WERI-Rb-1 (cell line): Measurements from ENCODE around the gene LANCL3.

Source experiments
- DNase-seq: peaks from one replicate; pipeline ENCODE4 v3.0.0-alpha.2; 2020
- H3K27ac ChIP-seq: fragments of 250-450 bp; sonication (Bioruptor Pico); 2 replicates; pipeline ENCODE4 v1.5.1; 2020; ENCODE audit warnings: mild to moderate bottlenecking, moderate library complexity
- H3K27me3 ChIP-seq: fragments of 250-450 bp; sonication (Bioruptor Pico); 2 replicates; pipeline ENCODE4 v1.5.1; 2021; ENCODE audit warnings: mild to moderate bottlenecking, low read depth, moderate library complexity; ENCODE audit not compliant: insufficient read depth, severe bottlenecking
- H3K36me3 ChIP-seq: fragments of 250-450 bp; sonication (Bioruptor Pico); 2 replicates; pipeline ENCODE4 v1.5.1; 2020; ENCODE audit warnings: mild to moderate bottlenecking, moderate library complexity
- H3K4me3 ChIP-seq: 2 replicates; pipeline ENCODE4 v1.5.1; 2011; ENCODE audit warnings: low read depth, mild to moderate bottlenecking, control low read depth, low read length
- H3K9me3 ChIP-seq: fragments of 250-450 bp; sonication (Bioruptor Pico); 2 replicates; pipeline ENCODE4 v1.5.1; 2021; ENCODE audit warnings: mild to moderate bottlenecking, moderate library complexity; ENCODE audit not compliant: severe bottlenecking
- CTCF ChIP-seq: IDR thresholded peaks from 2 replicates; pipeline ENCODE4 v1.5.1; 2011; ENCODE audit warnings: low read depth, mild to moderate bottlenecking, control low read depth, inconsistent platforms, low read length

Gene LANCL3

GRCh38 chrX:37590047-37590446 is 18.6 kb downstream of the LANCL3 start:
- TF ChIP-seq CTCF, result no peak
- Histone ChIP-seq H3K27ac (no peak overlapping the region), H3K36me3 (no peaks in the 10 kb centered on the region), H3K27me3 (no peaks in the 10 kb centered on the region), H3K4me3 (no peak overlapping the region), H3K9me3 (peaks cover 2% of the 10 kb centered on the region)
- DNase-seq, result no peak

- Histone ChIP-seq H3K27me3 (no peaks in the 10 kb centered on the region), H3K27ac (no peak overlapping the region), H3K36me3 (no peaks in the 10 kb centered on the region), H3K4me3 (no peak overlapping the region), H3K9me3 (no peaks in the 10 kb centered on the region)
- DNase-seq, result no peak
- TF ChIP-seq CTCF, result no peak
Measured at GRCh38 chrX:37594755-37595382, 23.4 kb downstream of the LANCL3 start.

DNA sequence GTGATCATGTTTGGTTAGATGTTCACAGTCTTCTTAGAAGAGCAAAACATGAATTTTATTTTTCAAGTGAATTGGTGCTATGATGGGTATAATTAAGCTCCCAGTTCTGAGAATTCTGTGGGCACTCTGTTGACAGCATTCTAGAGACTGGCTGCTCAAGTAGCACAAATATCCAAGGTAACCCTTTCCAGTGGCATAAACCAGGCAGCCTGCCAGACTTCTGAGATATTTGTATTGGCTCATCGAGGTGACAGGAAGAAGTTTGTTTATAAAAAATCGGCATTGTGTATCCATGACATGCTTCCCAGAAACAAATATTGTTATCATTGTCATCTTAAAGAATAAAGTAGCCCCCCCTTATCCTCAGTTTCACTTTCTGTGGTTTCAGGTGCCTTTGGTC is 28.3 kb downstream of the LANCL3 start:
- no peak for TF ChIP-seq CTCF
- no peaks in the 10 kb centered on the region for H3K36me3 ChIP-seq
- H3K27me3 ChIP-seq, result no peaks in the 10 kb centered on the region
- no peak overlapping the region for H3K4me3 ChIP-seq
- no peaks in the 10 kb centered on the region for H3K9me3 ChIP-seq
- no peak overlapping the region for H3K27ac ChIP-seq
- no peak for DNase-seq

DNA sequence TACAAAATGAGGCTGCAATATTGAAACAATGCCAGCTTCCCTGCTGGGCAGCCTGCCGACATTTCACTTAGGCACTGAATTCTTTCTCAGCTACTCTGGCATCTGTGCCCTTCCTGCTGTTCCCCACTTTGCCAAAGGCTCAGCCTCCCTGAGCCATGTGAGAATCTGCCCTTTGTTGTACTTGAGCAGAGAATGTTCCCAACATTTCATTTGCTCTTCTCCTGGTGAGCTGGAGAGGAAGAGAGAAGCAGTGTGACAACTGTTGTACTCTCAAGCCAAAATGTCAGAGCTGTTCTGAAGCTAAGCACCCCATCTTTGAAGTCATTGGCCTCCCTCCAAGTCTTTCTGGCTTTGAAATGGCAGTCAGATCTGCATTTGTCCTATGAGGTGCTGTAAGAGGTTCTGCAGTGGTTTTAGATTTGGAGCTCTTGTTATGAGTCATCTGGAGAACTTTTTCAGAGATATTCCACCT is 32.5 kb downstream of the LANCL3 start:
- no peak for DNase-seq
- no peak overlapping the region for H3K4me3 ChIP-seq
- TF ChIP-seq CTCF, result no peak
- H3K27me3 ChIP-seq, result no peaks in the 10 kb centered on the region
- no peaks in the 10 kb centered on the region for H3K36me3 ChIP-seq
- H3K27ac ChIP-seq, result no peak overlapping the region
- no peaks in the 10 kb centered on the region for H3K9me3 ChIP-seq

- H3K27me3 ChIP-seq, result no peaks in the 10 kb centered on the region
- no peaks in the 10 kb centered on the region for H3K9me3 ChIP-seq
- no peak for DNase-seq
- no peak overlapping the region for H3K27ac ChIP-seq
- H3K4me3 ChIP-seq, result no peak overlapping the region
- no peak for TF ChIP-seq CTCF
- H3K36me3 ChIP-seq, result no peaks in the 10 kb centered on the region
Measured at GRCh38 chrX:37607243-37607642, 35.8 kb downstream of the LANCL3 start.

GRCh38 chrX:37608156-37608555 is 36.7 kb downstream of the LANCL3 start:
- no peaks in the 10 kb centered on the region for H3K9me3 ChIP-seq
- no peaks in the 10 kb centered on the region for H3K36me3 ChIP-seq
- no peaks in the 10 kb centered on the region for H3K27me3 ChIP-seq
- DNase-seq, result no peak
- no peak for TF ChIP-seq CTCF
- no peak overlapping the region for H3K27ac ChIP-seq
- no peak overlapping the region for H3K4me3 ChIP-seq
